ACC112 (cell line): Measurements from ENCODE around the gene HSF4.

Experiments used
- H2AFZ ChIP-seq: fragments of 200-600 bp; sonication (generic); one replicate; pipeline ENCODE4 v1.6.0; 2017; ENCODE audit warnings: antibody characterized with exemption, low read length; ENCODE audit not compliant: unreplicated experiment
- H3K27ac ChIP-seq: fragments of 200-600 bp; sonication (generic); 2 replicates; pipeline ENCODE4 v1.5.1; 2014; ENCODE audit warnings: low read depth, mild to moderate bottlenecking, antibody characterized with exemption, low read length, moderate library complexity
- H3K27me3 ChIP-seq: fragments of 200-600 bp; sonication (generic); 2 replicates; pipeline ENCODE4 v1.6.1; 2014; ENCODE audit warnings: mild to moderate bottlenecking, antibody characterized with exemption, low read length, moderate library complexity, mixed read lengths; ENCODE audit not compliant: insufficient read depth
- H3K36me3 ChIP-seq: fragments of 200-600 bp; sonication (generic); 2 replicates; pipeline ENCODE4 v1.6.1; 2016; ENCODE audit warnings: mild to moderate bottlenecking, antibody characterized with exemption, low read length, moderate library complexity, mixed read lengths; ENCODE audit not compliant: insufficient read depth
- H3K4me1 ChIP-seq: fragments of 200-600 bp; sonication (generic); one replicate; pipeline ENCODE4 v1.6.1; 2016; ENCODE audit warnings: low read length, mixed read lengths; ENCODE audit not compliant: insufficient read depth, unreplicated experiment, control insufficient read depth
- H3K4me3 ChIP-seq: fragments of 200-600 bp; sonication (generic); 2 replicates; pipeline ENCODE4 v1.5.1; 2014; ENCODE audit warnings: mild to moderate bottlenecking, low read depth, low read length
- H3K79me2 ChIP-seq: fragments of 200-600 bp; sonication (generic); one replicate; pipeline ENCODE4 v1.6.0; 2016; ENCODE audit warnings: low read length; ENCODE audit not compliant: control insufficient read depth, unreplicated experiment, insufficient read depth

HSF4 gene

GRCh38 chr16:67158637-67159600, 5.6 kb upstream of the HSF4 start:
- peak overlapping the region; percentile 2; the same call in 1 of the 2 replicates for H3K27ac ChIP-seq
- no peaks in the 10 kb centered on the region for H3K4me1 ChIP-seq
- H3K36me3 ChIP-seq, result no peaks in the 10 kb centered on the region
- H3K4me3 ChIP-seq, result peak overlapping the region; percentile 89
- H2AFZ ChIP-seq, result peak overlapping the region; percentile 95
- H3K79me2 ChIP-seq, result no peaks in the 10 kb centered on the region
- no peaks in the 10 kb centered on the region for H3K27me3 ChIP-seq

- no peak overlapping the region for H3K27ac ChIP-seq
- H3K4me1 ChIP-seq, result no peaks in the 10 kb centered on the region
- H3K4me3 ChIP-seq, result peak overlapping the region; percentile 89
- no peaks in the 10 kb centered on the region for H3K79me2 ChIP-seq
- H3K27me3 ChIP-seq, result no peaks in the 10 kb centered on the region
- H3K36me3 ChIP-seq, result no peaks in the 10 kb centered on the region
- H2AFZ ChIP-seq, result no peak overlapping the region
Measured at GRCh38 chr16:67161595-67162058, 2.9 kb upstream of the HSF4 start.

DNA sequence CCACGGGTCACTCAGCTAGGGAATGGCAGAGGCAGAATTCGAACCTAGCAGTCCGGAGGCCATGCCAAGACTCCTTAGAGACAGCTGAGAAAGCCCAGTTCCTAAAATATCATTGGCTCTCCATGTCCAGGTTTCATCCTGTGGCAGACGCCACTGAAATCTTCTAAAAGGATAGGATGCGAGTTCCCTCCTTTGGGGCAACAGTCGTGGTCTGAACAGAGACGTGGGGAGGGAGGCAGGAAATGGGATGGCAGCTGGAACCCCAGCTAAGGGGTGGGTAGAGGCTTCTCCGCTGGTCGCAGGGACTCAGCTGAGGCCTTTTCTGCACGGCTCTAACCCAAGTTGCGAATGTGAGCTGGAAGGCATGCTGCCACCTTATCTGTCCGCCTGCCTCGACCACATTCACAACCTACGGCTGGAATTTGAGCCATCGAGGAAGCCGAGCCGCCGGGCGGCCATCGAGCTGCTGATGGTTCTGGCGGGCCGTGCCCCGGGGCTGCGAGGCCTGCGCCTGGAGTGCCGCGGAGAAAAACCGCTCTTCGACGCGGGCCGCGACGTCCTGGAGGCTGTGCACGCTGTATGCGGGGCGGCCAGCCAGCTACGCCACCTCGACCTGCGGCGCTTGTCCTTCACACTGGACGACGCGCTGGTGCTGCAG, 1.9 kb upstream of the HSF4 start:
- H3K4me3 ChIP-seq, result no peak overlapping the region
- H3K27ac ChIP-seq, result no peak overlapping the region
- no peaks in the 10 kb centered on the region for H3K4me1 ChIP-seq
- H3K79me2 ChIP-seq, result no peaks in the 10 kb centered on the region
- no peaks in the 10 kb centered on the region for H3K36me3 ChIP-seq
- no peak overlapping the region for H2AFZ ChIP-seq
- H3K27me3 ChIP-seq, result no peaks in the 10 kb centered on the region

GRCh38 chr16:67163164-67163998, 1.2 kb upstream of the HSF4 start:
- Histone ChIP-seq H3K36me3 (no peaks in the 10 kb centered on the region), H3K27me3 (no peaks in the 10 kb centered on the region), H3K4me3 (no peak overlapping the region), H2AFZ (no peak overlapping the region), H3K27ac (no peak overlapping the region), H3K79me2 (no peaks in the 10 kb centered on the region), H3K4me1 (no peaks in the 10 kb centered on the region)

GRCh38 chr16:67163999-67164558, 466 bp upstream of the HSF4 start:
- Histone ChIP-seq H3K79me2 (no peaks in the 10 kb centered on the region), H3K27ac (no peak overlapping the region), H3K27me3 (no peaks in the 10 kb centered on the region), H3K36me3 (no peaks in the 10 kb centered on the region), H3K4me3 (0 out of 2 replicates have a peak overlapping the region, but pooled peaks have one; percentile 14), H3K4me1 (peaks cover 2% of the 10 kb centered on the region), H2AFZ (no peak overlapping the region)

- peaks cover 4% of the 10 kb centered on the region for H3K4me1 ChIP-seq
- no peaks in the 10 kb centered on the region for H3K79me2 ChIP-seq
- no peak overlapping the region for H3K4me3 ChIP-seq
- no peak overlapping the region for H3K27ac ChIP-seq
- no peaks in the 10 kb centered on the region for H3K36me3 ChIP-seq
- H2AFZ ChIP-seq, result no peak overlapping the region
- no peaks in the 10 kb centered on the region for H3K27me3 ChIP-seq
Measured at GRCh38 chr16:67165121-67166078, 855 bp downstream of the HSF4 start.

GRCh38 chr16:67166110-67166547, 1.6 kb downstream of the HSF4 start:
- Histone ChIP-seq H3K4me1 (peaks cover 9% of the 10 kb centered on the region), H3K79me2 (no peaks in the 10 kb centered on the region), H3K36me3 (no peaks in the 10 kb centered on the region), H3K4me3 (no peak overlapping the region), H3K27me3 (no peaks in the 10 kb centered on the region), H2AFZ (no peak overlapping the region), H3K27ac (no peak overlapping the region)

- Histone ChIP-seq H3K4me1 (peaks cover 14% of the 10 kb centered on the region), H3K27ac (no peak overlapping the region), H3K79me2 (peaks cover under 1% of the 10 kb centered on the region), H2AFZ (no peak overlapping the region), H3K36me3 (no peaks in the 10 kb centered on the region), H3K27me3 (no peaks in the 10 kb centered on the region), H3K4me3 (no peak overlapping the region)
Measured at GRCh38 chr16:67166598-67167168, 2.1 kb downstream of the HSF4 start.

- no peak overlapping the region for H3K4me3 ChIP-seq
- H3K27ac ChIP-seq, result no peak overlapping the region
- no peaks in the 10 kb centered on the region for H3K36me3 ChIP-seq
- peaks cover 3% of the 10 kb centered on the region for H3K79me2 ChIP-seq
- H3K27me3 ChIP-seq, result no peaks in the 10 kb centered on the region
- H2AFZ ChIP-seq, result no peak overlapping the region
- peaks cover 14% of the 10 kb centered on the region for H3K4me1 ChIP-seq
Measured at GRCh38 chr16:67167588-67167987, 3.0 kb downstream of the HSF4 start.
